GM10266 (cell line): ENCODE data around the gene CCDC97.

ENCODE experiments used
- DNase-seq: peaks from one replicate; pipeline ENCODE4 v3.0.0; 2012; ENCODE audit errors: extremely low spot score
- TF ChIP-seq, protein P1 (sequence below): IDR thresholded peaks from 2 replicates; pipeline ENCODE4 v1.5.1; 2012; ENCODE audit warnings: mild to moderate bottlenecking, low read depth; ENCODE audit not compliant: control insufficient read depth, insufficient read depth; ENCODE audit errors: missing control alignments

Gene CCDC97

DNA sequence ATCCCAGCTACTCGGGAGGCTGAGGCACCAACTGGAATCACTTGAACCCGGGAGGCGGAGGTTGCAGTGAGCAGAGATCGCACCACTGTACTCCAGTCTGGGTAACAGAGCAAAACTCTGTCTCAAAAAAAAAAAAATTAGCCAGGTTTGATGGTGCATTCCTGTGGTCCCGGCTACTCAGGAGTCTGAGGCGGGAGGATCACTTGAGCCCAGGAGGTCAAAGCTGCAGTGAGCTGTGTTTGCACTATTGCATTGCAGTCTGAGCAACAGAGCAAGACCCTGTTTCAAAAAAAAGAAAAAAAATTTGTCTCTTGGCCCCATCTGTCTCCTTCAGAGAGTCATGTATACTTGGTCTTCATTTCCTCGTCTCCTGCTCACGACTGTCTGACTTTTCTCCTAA, 1.6 kb downstream of the CCDC97 start:
- no peak for DNase-seq
- TF ChIP-seq, protein P1, sequence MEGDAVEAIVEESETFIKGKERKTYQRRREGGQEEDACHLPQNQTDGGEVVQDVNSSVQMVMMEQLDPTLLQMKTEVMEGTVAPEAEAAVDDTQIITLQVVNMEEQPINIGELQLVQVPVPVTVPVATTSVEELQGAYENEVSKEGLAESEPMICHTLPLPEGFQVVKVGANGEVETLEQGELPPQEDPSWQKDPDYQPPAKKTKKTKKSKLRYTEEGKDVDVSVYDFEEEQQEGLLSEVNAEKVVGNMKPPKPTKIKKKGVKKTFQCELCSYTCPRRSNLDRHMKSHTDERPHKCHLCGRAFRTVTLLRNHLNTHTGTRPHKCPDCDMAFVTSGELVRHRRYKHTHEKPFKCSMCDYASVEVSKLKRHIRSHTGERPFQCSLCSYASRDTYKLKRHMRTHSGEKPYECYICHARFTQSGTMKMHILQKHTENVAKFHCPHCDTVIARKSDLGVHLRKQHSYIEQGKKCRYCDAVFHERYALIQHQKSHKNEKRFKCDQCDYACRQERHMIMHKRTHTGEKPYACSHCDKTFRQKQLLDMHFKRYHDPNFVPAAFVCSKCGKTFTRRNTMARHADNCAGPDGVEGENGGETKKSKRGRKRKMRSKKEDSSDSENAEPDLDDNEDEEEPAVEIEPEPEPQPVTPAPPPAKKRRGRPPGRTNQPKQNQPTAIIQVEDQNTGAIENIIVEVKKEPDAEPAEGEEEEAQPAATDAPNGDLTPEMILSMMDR: no peak

DNA sequence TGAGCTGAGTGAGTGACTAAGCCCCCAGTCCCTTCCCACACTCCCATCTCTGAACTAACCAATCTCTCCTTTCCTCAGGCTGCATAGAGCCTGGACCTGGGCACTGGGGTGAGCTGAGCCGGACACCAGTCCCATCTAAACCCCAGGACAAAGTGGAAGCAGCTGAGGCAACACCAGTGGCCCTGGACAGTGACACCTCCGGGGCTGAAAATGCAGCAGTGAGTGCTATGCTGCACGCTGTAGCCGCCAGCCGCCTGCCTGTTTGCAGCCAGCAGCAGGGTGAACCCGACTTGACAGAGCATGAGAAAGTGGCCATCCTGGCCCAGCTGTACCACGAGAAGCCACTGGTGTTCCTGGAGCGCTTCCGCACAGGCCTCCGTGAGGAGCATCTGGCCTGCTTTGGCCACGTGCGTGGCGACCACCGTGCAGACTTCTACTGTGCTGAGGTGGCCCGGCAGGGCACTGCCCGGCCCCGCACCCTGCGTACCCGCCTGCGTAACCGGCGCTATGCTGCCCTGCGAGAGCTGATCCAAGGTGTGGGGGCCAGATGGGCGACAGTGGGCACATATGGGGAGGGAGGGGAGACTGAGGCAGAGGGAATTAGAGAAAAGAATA, 6.4 kb downstream of the CCDC97 start:
- TF ChIP-seq, protein P1: no peak

DNA sequence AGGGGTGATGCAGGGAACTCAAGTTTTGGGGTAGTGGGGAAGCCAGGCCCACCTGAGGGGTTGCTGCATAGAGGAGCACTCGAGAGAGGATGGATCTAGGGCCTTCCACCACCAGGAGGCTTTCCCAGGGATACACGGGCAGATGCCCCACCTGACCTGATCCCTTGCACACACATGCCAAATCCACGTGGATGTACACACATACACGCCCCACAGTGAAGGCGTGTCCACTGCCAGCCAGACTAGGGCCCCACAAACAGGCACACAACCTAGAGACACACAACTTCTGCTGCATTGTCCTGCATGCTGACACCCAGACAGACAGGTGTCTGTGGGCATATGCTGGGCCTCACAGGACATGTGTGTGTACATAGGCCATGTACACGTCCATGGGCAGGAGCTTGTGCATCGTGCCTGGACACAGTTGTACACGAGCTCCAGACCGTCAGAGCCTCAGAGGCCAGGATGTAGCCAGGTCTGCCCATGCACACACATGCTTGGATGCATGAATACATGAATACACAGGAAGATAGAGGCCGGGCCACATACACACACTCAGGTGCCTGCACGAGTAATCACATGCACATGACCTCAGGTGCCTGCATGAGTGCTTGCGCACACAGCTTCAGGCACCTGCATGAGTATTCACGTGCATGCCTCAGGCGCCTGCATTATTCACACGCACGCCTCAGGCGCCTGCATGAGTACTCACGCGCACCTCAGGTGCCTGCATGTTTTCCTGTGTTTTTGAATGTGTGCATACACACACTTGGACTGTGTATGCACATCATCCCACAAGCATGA, 8.9 kb downstream of the CCDC97 start:
- no peak for DNase-seq
- TF ChIP-seq, protein P1: no peak

More for the DNA sequence above, 6.4 kb downstream of the CCDC97 start:
- DNase-seq: no peak

DNA sequence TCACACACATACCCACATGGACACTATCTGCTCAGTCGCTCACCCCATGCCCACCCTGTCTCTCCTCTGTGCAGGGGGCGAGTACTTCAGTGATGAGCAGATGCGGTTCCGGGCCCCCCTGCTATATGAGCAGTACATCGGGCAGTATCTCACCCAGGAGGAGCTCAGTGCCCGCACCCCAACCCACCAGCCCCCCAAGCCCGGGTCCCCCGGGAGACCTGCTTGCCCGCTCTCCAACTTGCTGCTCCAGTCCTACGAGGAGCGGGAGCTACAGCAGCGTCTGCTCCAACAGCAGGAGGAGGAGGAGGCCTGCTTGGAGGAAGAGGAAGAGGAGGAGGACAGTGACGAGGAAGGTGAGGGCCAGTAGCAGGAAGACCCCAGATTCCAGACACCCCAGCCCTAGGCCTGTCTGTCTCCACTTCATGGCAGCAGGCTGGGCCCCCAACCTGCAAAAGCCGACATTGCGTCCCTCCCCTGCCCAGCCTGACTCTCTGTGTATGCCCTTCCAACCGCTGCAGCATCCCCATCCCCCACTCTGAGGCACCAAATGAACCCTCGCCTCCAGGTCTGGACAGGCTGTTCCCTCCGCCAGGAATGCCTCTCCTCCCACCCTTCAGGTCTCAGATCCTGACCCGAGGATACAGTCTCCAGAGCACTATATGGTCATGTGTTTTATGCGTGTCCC, 9.7 kb downstream of the CCDC97 start:
- DNase-seq: no peak

DNA sequence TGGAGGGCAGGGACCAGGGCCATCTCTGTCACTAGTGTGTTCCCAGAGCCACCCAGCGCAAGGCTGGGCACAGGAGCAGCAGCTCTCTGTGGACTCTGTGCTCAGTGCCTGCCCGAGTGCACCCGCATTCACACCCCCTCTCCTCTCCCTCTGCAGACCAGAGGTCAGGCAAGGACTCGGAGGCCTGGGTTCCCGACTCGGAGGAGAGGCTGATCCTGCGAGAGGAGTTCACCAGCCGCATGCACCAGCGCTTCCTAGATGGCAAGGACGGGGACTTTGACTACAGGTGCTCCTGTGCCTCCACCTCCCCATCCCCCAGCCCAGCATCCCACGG, 10.2 kb downstream of the CCDC97 start:
- TF ChIP-seq, protein P1: no peak
- DNase-seq: no peak

More for the DNA sequence above, 9.7 kb downstream of the CCDC97 start:
- TF ChIP-seq, protein P1: no peak

DNA sequence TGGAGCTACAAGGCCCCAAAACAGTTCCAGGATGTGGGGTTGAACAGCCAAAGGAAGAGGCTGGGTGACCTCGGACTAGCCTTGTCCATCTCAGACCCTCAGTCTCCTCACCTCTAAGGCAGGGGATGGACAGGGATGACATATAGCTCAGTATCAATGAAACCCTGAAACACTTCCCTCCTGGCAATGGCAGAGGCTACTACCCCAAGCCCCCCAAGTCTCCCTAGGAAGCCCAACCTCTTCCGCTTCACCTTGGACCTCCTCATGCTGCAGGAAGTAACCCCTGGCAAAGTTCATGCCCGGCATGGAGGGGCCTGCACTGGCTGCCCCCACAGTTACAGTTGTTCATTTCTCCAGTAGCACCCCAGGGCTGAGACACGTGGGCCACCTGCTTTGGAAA, 10.6 kb downstream of the CCDC97 start:
- no peak for DNase-seq
- TF ChIP-seq, protein P1: no peak

DNA sequence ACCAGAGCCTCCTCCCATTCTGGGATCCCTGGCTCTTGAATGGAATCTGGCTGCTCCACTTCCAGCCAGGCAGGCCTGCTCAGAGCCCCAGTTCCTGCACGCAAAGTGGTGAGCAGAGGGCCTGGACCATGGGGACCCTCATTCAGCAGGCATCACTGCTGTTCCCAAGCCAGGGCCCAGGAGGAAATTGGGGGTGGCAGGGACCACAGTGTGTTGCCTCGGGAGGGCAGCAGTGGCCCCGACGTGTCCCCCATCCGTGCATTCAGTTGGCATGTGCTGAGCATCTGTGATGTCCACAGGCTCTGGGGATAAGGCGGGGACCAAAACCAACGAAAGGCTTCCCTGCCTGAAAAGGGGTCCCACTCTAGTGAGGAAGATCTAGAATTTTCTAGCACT, 11.2 kb downstream of the CCDC97 start:
- DNase-seq: no peak
- TF ChIP-seq, protein P1: no peak
